Naive thymus-derived CD4-positive, alpha-beta T cell (primary cell): ENCODE measurements around the gene CCDC91. TPM values are rescaled to one million over a fixed set of nuclear protein-coding genes. Genes with fewer than 3 reads are reported as not detected.

ENCODE experiments used
- ATAC-seq: fragments of 150-1000 bp; cut with Tn5 transposase; 2 replicates; pipeline ENCODE4 v1.10.0; 2021; ENCODE audit warnings: mild to moderate bottlenecking, moderate library complexity
- CTCF ChIA-PET: fragments of 350-600 bp; sonication (Branson Sonifier 250); formaldehyde crosslinking; loops from one replicate; lab custom pipeline; 2021; ENCODE audit warnings: antibody characterized with exemption; lab: Charles Lee
- POLR2A ChIA-PET: fragments of 350-600 bp; sonication (Branson Sonifier 250); formaldehyde crosslinking; loops from one replicate; lab custom pipeline; 2021; ENCODE audit warnings: antibody characterized with exemption, inconsistent platforms; lab: Charles Lee
- DNase-seq, 9 donors: peaks; one replicate each; pipeline versions ENCODE4 v3.0.0 to v3.0.0-alpha.2; 2020 to 2022; ENCODE audit warnings: mixed read lengths in 1 of 9
- H3K27ac ChIP-seq: one replicate; pipeline ENCODE4 v1.7.0; 2013; ENCODE audit warnings: mild to moderate bottlenecking, low read depth, low read length, moderate library complexity
- H3K27me3 ChIP-seq, 2 donors: one replicate each; pipeline ENCODE4 v1.7.0; 2013; ENCODE audit warnings: low read length in 2 of 2, mild to moderate bottlenecking in 2 of 2, moderate library complexity in 2 of 2; ENCODE audit not compliant: control insufficient read depth in 2 of 2, insufficient read depth in 2 of 2
- H3K36me3 ChIP-seq, 3 experiments: 1 replicate in 2 of 3; 2 replicates in 1 of 3; pipeline ENCODE4 v1.7.0; 2013; ENCODE audit warnings: low read length in 3 of 3, mild to moderate bottlenecking in 3 of 3, moderate library complexity in 1 of 3; ENCODE audit not compliant: insufficient read depth in 3 of 3, control insufficient read depth in 2 of 3
- H3K4me1 ChIP-seq, 2 donors: one replicate each; pipeline ENCODE4 v1.7.0; 2013; ENCODE audit warnings: low read length in 2 of 2, mild to moderate bottlenecking in 2 of 2, moderate library complexity in 1 of 2; ENCODE audit not compliant: control insufficient read depth in 2 of 2, insufficient read depth in 2 of 2
- H3K4me3 ChIP-seq: 2 replicates; pipeline ENCODE4 v1.7.0; 2013; ENCODE audit warnings: mild to moderate bottlenecking, low read length
- H3K9me3 ChIP-seq, 3 experiments: 1 replicate in 2 of 3; 2 replicates in 1 of 3; pipeline ENCODE4 v1.7.0; 2013; ENCODE audit warnings: low read length in 3 of 3; ENCODE audit not compliant: control insufficient read depth in 2 of 3
- H3K27ac Mint-ChIP-seq, 9 donors: one replicate each; pipeline ENCODE4 v1.8.0; 2020 to 2022; ENCODE audit warnings: mixed read lengths in 9 of 9, mild to moderate bottlenecking in 8 of 9, moderate library complexity in 5 of 9, inconsistent platforms in 2 of 9
- H3K27me3 Mint-ChIP-seq, 5 donors: one replicate each; pipeline ENCODE4 v1.8.0; 2021 to 2022; ENCODE audit warnings: mixed read lengths in 5 of 5, mild to moderate bottlenecking in 1 of 5
- H3K36me3 Mint-ChIP-seq, 5 donors: one replicate each; pipeline ENCODE4 v1.8.0; 2020 to 2022; ENCODE audit warnings: mixed read lengths in 5 of 5, mild to moderate bottlenecking in 3 of 5, inconsistent platforms in 1 of 5
- H3K4me1 Mint-ChIP-seq, 7 donors: one replicate each; pipeline ENCODE4 v1.8.0; 2020 to 2022; ENCODE audit warnings: mixed read lengths in 7 of 7, mild to moderate bottlenecking in 3 of 7, inconsistent platforms in 1 of 7
- H3K4me3 Mint-ChIP-seq, 10 donors: one replicate each; pipeline ENCODE4 v1.8.0; 2020 to 2022; ENCODE audit warnings: mild to moderate bottlenecking in 10 of 10, mixed read lengths in 10 of 10, moderate library complexity in 6 of 10, inconsistent platforms in 2 of 10
- H3K9me3 Mint-ChIP-seq, 11 donors: one replicate each; pipeline ENCODE4 v1.8.0; 2020 to 2022; ENCODE audit warnings: mixed read lengths in 11 of 11, mild to moderate bottlenecking in 4 of 11, inconsistent platforms in 1 of 11, moderate library complexity in 1 of 11
- intact Hi-C, 2 donors: fragments of 100-400 bp; cut with micrococcal nuclease; formaldehyde crosslinking; loops; one replicate each; pipeline ENCODE4 v1.15.1; 2023
- polyA plus RNA-seq, 2 donors: library from polyadenylated mRNA; unstranded; fragments of 300-500 nt; fragmentation: Illumina TruSeq; gene quantifications; one replicate each; pipeline ENCODE4 v1.2.3, GENCODE V29; 2021
- total RNA-seq, 6 experiments: library from RNA in 5 of 6; stranded (reverse) in 5 of 6; gene quantifications; 1 replicate in 5 of 6; 2 replicates in 1 of 6; pipeline ENCODE4 v1.2.3 and lab custom pipeline; 2021 to 2026

Gene CCDC91
- total and polyA plus RNA-seq, 7 experiments from 2014 or later, result 20.2 to 105 (median 78.0) TPM

DNA sequence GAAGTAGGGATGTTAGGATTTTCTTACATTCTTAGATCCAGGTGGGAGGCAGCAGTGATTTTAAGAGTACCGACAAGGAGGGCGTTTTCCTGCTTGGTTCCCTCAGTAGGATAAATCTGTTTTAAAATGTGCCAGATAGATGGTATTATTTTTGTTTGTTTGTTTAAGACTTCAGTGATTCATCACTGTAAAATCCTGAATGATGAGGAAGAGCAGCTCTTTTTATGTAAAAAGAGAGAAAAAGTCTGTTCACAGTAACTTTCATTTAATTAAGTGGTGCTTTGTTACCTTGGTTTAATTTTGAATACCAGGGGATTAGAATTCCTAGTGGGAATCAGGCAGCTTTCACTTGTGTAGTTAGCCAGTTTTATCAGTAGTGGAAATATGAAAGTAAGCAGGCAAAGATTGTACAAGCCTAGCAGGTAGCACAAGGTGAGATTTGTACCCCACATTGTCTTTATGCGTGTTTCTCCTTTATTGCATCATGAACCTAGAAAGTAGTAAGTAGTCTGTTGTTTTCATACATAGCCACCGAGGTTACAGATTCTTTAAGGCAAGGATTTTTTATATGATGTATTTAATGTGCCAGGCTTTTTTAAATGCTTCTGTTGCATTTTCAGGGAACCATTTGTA, 349.6 kb downstream of the CCDC91 start:
- no peak overlapping the region for H3K4me3 ChIP-seq
- H3K27me3 ChIP-seq, result no peaks in the 10 kb centered on the region
- H3K4me1 ChIP-seq, result peaks cover 0 to 10% of the 10 kb centered on the region in 2 donors
- ChIA-PET CTCF (no interaction called here), POLR2A (no interaction called here)
- no peaks in the 10 kb centered on the region for H3K36me3 ChIP-seq
- Mint-ChIP-seq H3K4me1 (peaks cover 2 to 24% (median 8%) of the 10 kb centered on the region in 7 donors), H3K27me3 (no peaks in the 10 kb centered on the region), H3K9me3 (peaks cover 0 to 8% (median 1%) of the 10 kb centered on the region in 11 donors), H3K27ac (peak overlapping the region in 1 of 9 donors; percentile 11), H3K4me3 (no peak overlapping the region), H3K36me3 (peaks cover 0 to 47% (median 28%) of the 10 kb centered on the region in 5 donors)
- no peak for ATAC-seq
- no peak overlapping the region for H3K27ac ChIP-seq
- DNase-seq, result no peak
- intact Hi-C loops, result no loop called here
- no peaks in the 10 kb centered on the region for H3K9me3 ChIP-seq

DNA sequence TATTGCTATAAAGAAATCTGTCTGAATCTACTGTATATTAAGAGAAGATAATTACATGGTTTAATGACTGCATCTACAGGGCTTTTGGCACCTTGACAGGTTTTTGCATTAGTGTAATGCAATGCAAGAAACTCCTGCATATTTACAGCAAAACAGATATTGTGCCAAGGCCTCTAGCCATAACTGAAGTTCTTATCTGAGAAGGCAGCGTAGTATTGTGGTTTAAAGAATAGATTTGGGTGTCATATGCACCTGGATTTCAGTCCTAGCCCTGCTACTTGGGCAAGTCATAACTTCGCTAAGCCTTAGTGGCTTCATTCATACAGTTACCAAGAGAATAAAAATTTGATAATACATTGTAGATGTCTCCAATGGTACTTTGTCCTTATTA, 350.1 kb downstream of the CCDC91 start:
- H3K9me3 Mint-ChIP-seq, result peaks cover 0 to 8% (median 1%) of the 10 kb centered on the region in 11 donors
- no peak for ATAC-seq

GRCh38 chr12:28543021-28543890, 353.0 kb downstream of the CCDC91 start:
- DNase-seq (no peak), ATAC-seq (peak; percentile 22)
- no peak overlapping the region for H3K27ac ChIP-seq
- intact Hi-C loops, result no loop called here
- H3K27me3 ChIP-seq, result no peaks in the 10 kb centered on the region
- no peaks in the 10 kb centered on the region for H3K9me3 ChIP-seq
- POLR2A ChIA-PET, result no interaction called here
- Mint-ChIP-seq H3K36me3 (peaks cover 0 to 45% (median 14%) of the 10 kb centered on the region in 5 donors), H3K27me3 (no peaks in the 10 kb centered on the region), H3K4me1 (peaks cover 2 to 20% (median 8%) of the 10 kb centered on the region in 7 donors), H3K27ac (peak overlapping the region in 1 of 9 donors; percentile 80), H3K9me3 (peaks cover 0 to 4% (median 0%) of the 10 kb centered on the region in 11 donors), H3K4me3 (peak overlapping the region in 3 of 10 donors; percentile 5 to 41 (median 13))
- no peak overlapping the region for H3K4me3 ChIP-seq
- CTCF ChIA-PET, result no interaction called here
- peaks cover 0 to 10% of the 10 kb centered on the region in 2 donors for H3K4me1 ChIP-seq
- no peaks in the 10 kb centered on the region for H3K36me3 ChIP-seq

More for the DNA sequence above, 350.1 kb downstream of the CCDC91 start:
- Histone ChIP-seq H3K4me3 (no peak overlapping the region), H3K9me3 (no peaks in the 10 kb centered on the region), H3K27ac (no peak overlapping the region), H3K36me3 (no peaks in the 10 kb centered on the region), H3K27me3 (no peaks in the 10 kb centered on the region), H3K4me1 (peaks cover 0 to 10% of the 10 kb centered on the region in 2 donors)
- no peak overlapping the region for H3K4me3 Mint-ChIP-seq
- POLR2A ChIA-PET, result no interaction called here
- no peak overlapping the region for H3K27ac Mint-ChIP-seq
- CTCF ChIA-PET, result no interaction called here
- H3K4me1 Mint-ChIP-seq, result peaks cover 2 to 24% (median 8%) of the 10 kb centered on the region in 7 donors
- peaks cover 0 to 46% (median 22%) of the 10 kb centered on the region in 5 donors for H3K36me3 Mint-ChIP-seq
- intact Hi-C loops, result no loop called here
- no peak for DNase-seq
- no peaks in the 10 kb centered on the region for H3K27me3 Mint-ChIP-seq

DNA sequence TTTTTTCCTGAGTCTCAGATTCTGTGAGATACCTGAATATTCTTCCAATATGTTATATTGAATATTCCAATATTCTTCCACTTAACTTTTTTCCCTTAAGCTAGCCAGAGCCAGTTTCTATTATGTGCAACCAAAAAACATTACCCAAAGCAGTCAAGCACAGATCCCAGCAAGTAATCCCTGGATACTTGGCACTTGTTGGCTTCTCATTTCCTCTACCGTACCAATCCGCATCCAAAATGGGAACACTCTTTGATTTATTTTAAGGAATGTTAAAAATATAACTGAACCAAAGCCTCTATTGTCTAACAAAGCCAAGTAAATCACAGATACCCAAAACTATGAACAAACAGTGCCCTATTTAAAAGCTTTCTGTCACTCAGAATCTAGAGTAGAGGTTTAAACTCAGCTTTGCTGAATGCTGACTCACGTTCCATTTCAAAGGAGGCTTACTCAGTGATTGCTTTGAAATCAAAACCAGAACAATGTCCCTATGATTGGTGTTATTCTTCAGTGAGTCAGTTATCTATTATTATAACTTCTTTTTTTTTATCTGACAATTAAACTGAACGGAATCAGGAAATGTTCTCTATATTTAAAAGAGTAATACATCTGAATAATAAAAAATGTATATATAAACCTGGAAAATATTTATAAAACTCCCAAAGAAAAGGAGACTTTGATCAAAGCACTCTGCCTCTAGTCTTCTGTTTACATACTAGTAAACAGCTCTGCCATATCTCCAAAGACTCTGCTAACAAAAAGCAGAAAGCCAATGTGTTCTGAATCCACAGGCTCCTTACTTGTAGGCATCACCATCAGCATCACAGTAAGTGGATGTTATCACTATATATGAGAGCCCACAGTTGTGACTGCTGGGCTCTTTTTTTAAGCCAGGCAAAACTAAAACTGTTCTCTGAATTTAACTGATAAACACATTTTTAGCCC, 360.8 kb downstream of the CCDC91 start:
- intact Hi-C loops, result no loop called here
- Histone ChIP-seq H3K4me3 (no peak overlapping the region), H3K4me1 (no peaks in the 10 kb centered on the region), H3K9me3 (no peaks in the 10 kb centered on the region), H3K36me3 (no peaks in the 10 kb centered on the region), H3K27ac (no peak overlapping the region), H3K27me3 (no peaks in the 10 kb centered on the region)
- Mint-ChIP-seq H3K9me3 (no peaks in the 10 kb centered on the region), H3K4me1 (peaks cover 0 to 8% (median 0%) of the 10 kb centered on the region in 7 donors), H3K27ac (no peak overlapping the region), H3K27me3 (no peaks in the 10 kb centered on the region), H3K36me3 (peaks cover 0 to 41% (median 20%) of the 10 kb centered on the region in 5 donors), H3K4me3 (no peak overlapping the region)
- no peak for ATAC-seq
- ChIA-PET POLR2A (no interaction called here), CTCF (no interaction called here)
- DNase-seq, result no peak

GRCh38 chr12:28552251-28552970, 362.2 kb downstream of the CCDC91 start:
- Histone ChIP-seq H3K36me3 (no peaks in the 10 kb centered on the region), H3K27ac (no peak overlapping the region), H3K4me1 (no peaks in the 10 kb centered on the region), H3K27me3 (no peaks in the 10 kb centered on the region), H3K9me3 (no peaks in the 10 kb centered on the region), H3K4me3 (no peak overlapping the region)
- POLR2A ChIA-PET, result no interaction called here
- no peaks in the 10 kb centered on the region for H3K9me3 Mint-ChIP-seq
- no peak overlapping the region for H3K4me3 Mint-ChIP-seq
- CTCF ChIA-PET, result no interaction called here
- ATAC-seq (no peak), DNase-seq (no peak)
- peak overlapping the region in 2 of 9 donors; percentile 21 to 24 for H3K27ac Mint-ChIP-seq
- intact Hi-C loops, result no loop called here
- H3K4me1 Mint-ChIP-seq, result peaks cover 0 to 8% (median 0%) of the 10 kb centered on the region in 7 donors
- peaks cover 0 to 45% (median 28%) of the 10 kb centered on the region in 5 donors for H3K36me3 Mint-ChIP-seq
- no peaks in the 10 kb centered on the region for H3K27me3 Mint-ChIP-seq

- Mint-ChIP-seq H3K9me3 (peaks cover 0 to 3% (median 0%) of the 10 kb centered on the region in 11 donors), H3K4me1 (peaks cover 0 to 5% (median 0%) of the 10 kb centered on the region in 7 donors), H3K27ac (no peak overlapping the region), H3K36me3 (peaks cover 0 to 58% (median 43%) of the 10 kb centered on the region in 5 donors), H3K27me3 (no peaks in the 10 kb centered on the region), H3K4me3 (no peak overlapping the region)
- intact Hi-C loops, result no loop called here
- H3K9me3 ChIP-seq, result no peaks in the 10 kb centered on the region
- ChIA-PET POLR2A (no interaction called here), CTCF (no interaction called here)
- no peak overlapping the region for H3K27ac ChIP-seq
- no peak overlapping the region for H3K4me3 ChIP-seq
- ATAC-seq (no peak), DNase-seq (no peak)
- H3K27me3 ChIP-seq, result no peaks in the 10 kb centered on the region
- no peaks in the 10 kb centered on the region for H3K36me3 ChIP-seq
- no peaks in the 10 kb centered on the region for H3K4me1 ChIP-seq
These were observed 365.5 kb downstream of the CCDC91 start for GRCh38 chr12:28555748-28556147.
